Right lobe of liver (tissue), 4 donors: ENCODE results near the gene GREM1.

Experiments used
- POLR2A ChIP-seq: fragments of 450-650 bp; IDR thresholded peaks from one replicate; pipeline ENCODE4 v1.6.1; 2017; ENCODE audit warnings: antibody characterized with exemption, mild to moderate bottlenecking
- TF ChIP-seq, protein P1 (sequence below), 4 donors: fragments of 200-600 bp in 3 of 4; fragments of 450-650 bp in 1 of 4; IDR thresholded peaks; one replicate each; pipeline versions ENCODE4 v1.5.1 to v1.8.0; 2016 to 2022; ENCODE audit warnings: antibody characterized with exemption in 4 of 4, mild to moderate bottlenecking in 2 of 4
- donor health status: DM: no; HTN: no; CAD: no.
- donor health status: DM: no; HTN: no; CAD: no.
- donor health status: DM: no; HTN: yes; CAD: no.

DNA sequence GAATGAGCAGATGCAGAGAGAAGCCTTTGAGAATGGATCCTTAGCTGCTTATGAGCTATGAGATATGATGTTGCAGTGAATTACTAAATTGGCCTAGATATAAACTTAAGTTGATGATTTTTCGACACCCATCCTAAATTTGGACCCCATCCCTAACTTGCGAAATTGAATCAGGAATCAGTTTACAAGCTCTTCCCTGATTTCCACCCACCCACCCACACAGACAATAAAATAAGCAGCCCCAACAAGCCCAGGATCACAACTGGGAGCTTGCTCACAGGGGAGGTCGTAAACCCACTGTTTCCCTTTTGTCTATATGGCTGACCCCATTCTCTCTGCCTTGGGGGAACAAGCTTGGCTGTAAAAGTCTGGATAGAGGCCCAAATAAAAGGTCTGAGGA is 57.3 kb downstream of the GREM1 start:
- TF ChIP-seq, protein P1, sequence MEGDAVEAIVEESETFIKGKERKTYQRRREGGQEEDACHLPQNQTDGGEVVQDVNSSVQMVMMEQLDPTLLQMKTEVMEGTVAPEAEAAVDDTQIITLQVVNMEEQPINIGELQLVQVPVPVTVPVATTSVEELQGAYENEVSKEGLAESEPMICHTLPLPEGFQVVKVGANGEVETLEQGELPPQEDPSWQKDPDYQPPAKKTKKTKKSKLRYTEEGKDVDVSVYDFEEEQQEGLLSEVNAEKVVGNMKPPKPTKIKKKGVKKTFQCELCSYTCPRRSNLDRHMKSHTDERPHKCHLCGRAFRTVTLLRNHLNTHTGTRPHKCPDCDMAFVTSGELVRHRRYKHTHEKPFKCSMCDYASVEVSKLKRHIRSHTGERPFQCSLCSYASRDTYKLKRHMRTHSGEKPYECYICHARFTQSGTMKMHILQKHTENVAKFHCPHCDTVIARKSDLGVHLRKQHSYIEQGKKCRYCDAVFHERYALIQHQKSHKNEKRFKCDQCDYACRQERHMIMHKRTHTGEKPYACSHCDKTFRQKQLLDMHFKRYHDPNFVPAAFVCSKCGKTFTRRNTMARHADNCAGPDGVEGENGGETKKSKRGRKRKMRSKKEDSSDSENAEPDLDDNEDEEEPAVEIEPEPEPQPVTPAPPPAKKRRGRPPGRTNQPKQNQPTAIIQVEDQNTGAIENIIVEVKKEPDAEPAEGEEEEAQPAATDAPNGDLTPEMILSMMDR (IDR thresholded peaks at IDR 0.05): no peak
- TF ChIP-seq POLR2A: no peak
